Endodermal cell (in vitro differentiated cells): Measurements from ENCODE around the gene PYY. TPM values are rescaled to one million over a fixed set of nuclear protein-coding genes. Genes with fewer than 3 reads are reported as not detected.

Experiments used
- DNase-seq: peaks from one replicate; pipeline ENCODE4 v3.0.0-alpha.2; 2017
- H3K27ac ChIP-seq: 2 replicates; pipeline ENCODE4 v1.5.1; 2013; ENCODE audit warnings: mild to moderate bottlenecking, low read depth, low read length, moderate library complexity
- H3K27me3 ChIP-seq: 2 replicates; pipeline ENCODE4 v1.6.1; 2013; ENCODE audit warnings: mild to moderate bottlenecking, low read length, moderate library complexity; ENCODE audit not compliant: insufficient read depth, control insufficient read depth, poor library complexity, severe bottlenecking
- H3K36me3 ChIP-seq: 2 replicates; pipeline ENCODE4 v1.7.0; 2013; ENCODE audit warnings: mild to moderate bottlenecking, low read length, moderate library complexity; ENCODE audit not compliant: control insufficient read depth, insufficient read depth
- H3K4me1 ChIP-seq: one replicate; pipeline ENCODE4 v1.7.0; 2013; ENCODE audit warnings: low read length; ENCODE audit not compliant: control insufficient read depth, insufficient read depth
- H3K4me3 ChIP-seq: 2 replicates; pipeline ENCODE4 v1.5.1; 2013; ENCODE audit warnings: mild to moderate bottlenecking, low read length, moderate library complexity
- H3K9ac ChIP-seq: 2 replicates; pipeline ENCODE4 v1.6.1; 2013; ENCODE audit warnings: mild to moderate bottlenecking, low read length, moderate library complexity; ENCODE audit not compliant: poor library complexity, severe bottlenecking; ENCODE audit errors: extremely low read depth
- H3K9me3 ChIP-seq: 2 replicates; pipeline ENCODE4 v1.6.1; 2013; ENCODE audit warnings: mild to moderate bottlenecking, low read length, moderate library complexity; ENCODE audit not compliant: control insufficient read depth
- H3K27ac Mint-ChIP-seq: 2 replicates; pipeline ENCODE4 v1.8.0; 2020; ENCODE audit warnings: mixed read lengths
- H3K27me3 Mint-ChIP-seq: 2 replicates; pipeline ENCODE4 v1.8.0; 2021; ENCODE audit warnings: mild to moderate bottlenecking, mixed read lengths; ENCODE audit not compliant: insufficient read depth
- H3K36me3 Mint-ChIP-seq: 2 replicates; pipeline ENCODE4 v1.8.0; 2020; ENCODE audit warnings: low read depth, mixed read lengths
- H3K4me1 Mint-ChIP-seq: 2 replicates; pipeline ENCODE4 v1.8.0; 2020; ENCODE audit warnings: mixed read lengths
- H3K4me3 Mint-ChIP-seq: 2 replicates; pipeline ENCODE4 v1.8.0; 2020; ENCODE audit warnings: mild to moderate bottlenecking, moderate library complexity, mixed read lengths
- H3K9me3 Mint-ChIP-seq: 2 replicates; pipeline ENCODE4 v1.8.0; 2020; ENCODE audit warnings: mild to moderate bottlenecking, mixed read lengths
- CTCF ChIP-seq: fragments of 200-600 bp; sonication (generic); conservative IDR thresholded peaks from 2 replicates; pipeline ENCODE4 v1.5.0; 2021; ENCODE audit warnings: antibody characterized with exemption, mild to moderate bottlenecking
- WGBS, 2 experiments: methylation state at CpG; one replicate each; pipeline versions ENCODE4 v1.1.5 to v1.1.7; 2013; ENCODE audit warnings: missing lambda C conversion rate in 2 of 2, mixed read lengths in 1 of 2; ENCODE audit not compliant: insufficient coverage in 1 of 2, insufficient read length in 1 of 2; 5-methylcytosine and 5-hydroxymethylcytosine counted together
- total RNA-seq, 2 donors: library from RNA; stranded (reverse); fragmentation: NEBNext Ultra II Directional in 1 of 2; extraction: Animal tissue kit (Norgen Biotek cat#: 25700) in 1 of 2; gene quantifications; 2 replicates in 1 of 2; 3 replicates in 1 of 2; pipeline ENCODE4 v1.2.1, GENCODE V29; 2021

Gene PYY
- total RNA-seq, 2 donors from 2014 or later = 1.3 to 1.4 TPM

- peak; percentile 43 for DNase-seq
- H3K4me1 ChIP-seq = no peaks in the 10 kb centered on the region
- H3K9ac ChIP-seq = no peak overlapping the region
- peaks cover under 1% of the 10 kb centered on the region for H3K4me1 Mint-ChIP-seq
- H3K36me3 Mint-ChIP-seq = no peaks in the 10 kb centered on the region
- no peak overlapping the region for H3K27ac ChIP-seq
- no peaks in the 10 kb centered on the region for H3K36me3 ChIP-seq
- H3K27ac Mint-ChIP-seq = no peak overlapping the region
- no peaks in the 10 kb centered on the region for H3K9me3 ChIP-seq
- H3K4me3 Mint-ChIP-seq = no peak overlapping the region
- peaks cover 23% of the 10 kb centered on the region for H3K27me3 Mint-ChIP-seq
- peaks cover 14% of the 10 kb centered on the region for H3K27me3 ChIP-seq
- H3K9me3 Mint-ChIP-seq = no peaks in the 10 kb centered on the region
- H3K4me3 ChIP-seq = no peak overlapping the region
- TF ChIP-seq CTCF = peak; percentile 7
- WGBS, 2 experiments = 64 to 92% methylated on average over 2 to 4 of the region's 4 CpGs
These were observed 7.0 kb downstream of the PYY start for GRCh38 chr17:43946781-43947180.

- no peak overlapping the region for H3K9ac ChIP-seq
- TF ChIP-seq CTCF = no peak
- no peaks in the 10 kb centered on the region for H3K4me1 ChIP-seq
- Mint-ChIP-seq H3K27me3 (peaks cover 13% of the 10 kb centered on the region), H3K36me3 (no peaks in the 10 kb centered on the region), H3K4me3 (no peak overlapping the region), H3K4me1 (peaks cover 2% of the 10 kb centered on the region), H3K27ac (no peak overlapping the region), H3K9me3 (no peaks in the 10 kb centered on the region)
- no peak overlapping the region for H3K4me3 ChIP-seq
- no peak overlapping the region for H3K27ac ChIP-seq
- no peaks in the 10 kb centered on the region for H3K36me3 ChIP-seq
- peak; percentile 47 for DNase-seq
- peaks cover under 1% of the 10 kb centered on the region for H3K27me3 ChIP-seq
- 84 to 98% methylated on average over 5 to 12 of the region's 12 CpGs for WGBS, 2 experiments
- H3K9me3 ChIP-seq = no peaks in the 10 kb centered on the region
These were observed 8.5 kb downstream of the PYY start for GRCh38 chr17:43945074-43945829.

- DNase-seq = peak; percentile 59
- no peaks in the 10 kb centered on the region for H3K9me3 Mint-ChIP-seq
- Histone ChIP-seq H3K4me3 (no peak within 1 kb of the TSS), H3K36me3 (no peaks in the 10 kb centered on the region), H3K9ac (no peak within 1 kb of the TSS), H3K4me1 (no peaks in the 10 kb centered on the region), H3K27ac (no peak within 1 kb of the TSS), H3K9me3 (no peaks in the 10 kb centered on the region), H3K27me3 (peaks cover 27% of the 10 kb centered on the region)
- H3K4me1 Mint-ChIP-seq = peaks cover 2% of the 10 kb centered on the region
- H3K4me3 Mint-ChIP-seq = no peak within 1 kb of the TSS
- H3K27me3 Mint-ChIP-seq = peaks cover 30% of the 10 kb centered on the region
- H3K36me3 Mint-ChIP-seq = no peaks in the 10 kb centered on the region
- TF ChIP-seq CTCF = no peak
- 84 to 88% methylated on average over 7 to 17 of the region's 17 CpGs for WGBS, 2 experiments
- no peak within 1 kb of the TSS for H3K27ac Mint-ChIP-seq
These were observed 11.6 kb downstream of the PYY start, which contains the start of gene PPY for GRCh38 chr17:43942051-43942685. Gene PPY, minus strand, starts transcription at chr17:43942476. Its CDS starts 822 bp downstream, at chr17:43941654.
